Panc1 (cell line): ENCODE data around the gene MPPE1. TPM values are rescaled to one million over a fixed set of nuclear protein-coding genes. Genes with fewer than 3 reads are reported as not detected.

Source experiments
- ATAC-seq: fragments of 200-7000 bp; cut with Tn5 transposase; 2 replicates; pipeline ENCODE4 v1.9.1; 2020; ENCODE audit warnings: mild to moderate bottlenecking, moderate library complexity
- BruUV-seq: library from RNA; stranded (reverse); fragments of 400-500 nt; replicated peaks from 2 replicates; lab custom pipeline; 2021; lab: Mats Ljungman, UMichigan
- CTCF ChIA-PET: fragments of 300-600 bp; sonication (Branson Sonifier 250); formaldehyde crosslinking; loops from one replicate; lab custom pipeline; 2022; ENCODE audit warnings: antibody characterized with exemption; lab: Charles Lee
- POLR2A ChIA-PET: fragments of 300-600 bp; sonication (Branson Sonifier 250); formaldehyde crosslinking; loops from one replicate; lab custom pipeline; 2022; ENCODE audit warnings: antibody characterized with exemption; lab: Charles Lee
- DNase-seq: peaks from one replicate; pipeline ENCODE4 v3.0.0-alpha.2; 2010; ENCODE audit warnings: low read depth, low spot score
- H3K27ac ChIP-seq: 2 replicates; pipeline ENCODE4 v1.5.1; 2011; ENCODE audit warnings: mild to moderate bottlenecking, low read length, inconsistent platforms
- H3K27me3 ChIP-seq: fragments of 200-500 bp; sonication (Bioruptor generic); 2 replicates; pipeline ENCODE4 v1.6.0; 2014; ENCODE audit warnings: low read length, inconsistent platforms; ENCODE audit not compliant: control insufficient read depth, insufficient read depth
- H3K36me3 ChIP-seq: fragments of 200-500 bp; sonication (Bioruptor generic); 2 replicates; pipeline ENCODE4 v1.5.1; 2014; ENCODE audit warnings: inconsistent platforms, mild to moderate bottlenecking, low read length, moderate library complexity; ENCODE audit not compliant: control insufficient read depth, insufficient read depth
- H3K4me1 ChIP-seq: 2 replicates; pipeline ENCODE4 v1.5.1; 2011; ENCODE audit warnings: inconsistent platforms, mild to moderate bottlenecking, low read length, moderate library complexity; ENCODE audit not compliant: control insufficient read depth, insufficient read depth
- H3K4me3 ChIP-seq, 2 experiments: 2 replicates each; pipeline ENCODE4 v1.5.1; 2011 to 2012; ENCODE audit warnings: low read depth in 2 of 2, low read length in 2 of 2, mild to moderate bottlenecking in 2 of 2, inconsistent platforms in 1 of 2, moderate library complexity in 1 of 2
- H3K9me3 ChIP-seq: fragments of 200-500 bp; sonication (Bioruptor generic); 2 replicates; pipeline ENCODE4 v1.5.1; 2014; ENCODE audit warnings: low read depth, mild to moderate bottlenecking, inconsistent platforms, low read length, moderate library complexity; ENCODE audit not compliant: control insufficient read depth, insufficient read depth
- CTCF ChIP-seq: fragments of 450-650 bp; IDR thresholded peaks from 2 replicates; pipeline ENCODE4 v1.5.1; 2017; ENCODE audit warnings: mild to moderate bottlenecking
- POLR2AphosphoS5 ChIP-seq: IDR thresholded peaks from 2 replicates; pipeline ENCODE4 v1.6.1; 2012; ENCODE audit warnings: mild to moderate bottlenecking, low read depth, low read length, moderate library complexity
- REST ChIP-seq, 2 experiments: IDR thresholded peaks; 2 replicates each; pipeline ENCODE4 v1.6.1; 2011 to 2012; ENCODE audit warnings: low read depth in 2 of 2, control low read depth in 1 of 2, low read length in 1 of 2, mild to moderate bottlenecking in 1 of 2, moderate library complexity in 1 of 2; ENCODE audit not compliant: insufficient read depth in 1 of 2
- SIN3A ChIP-seq: IDR thresholded peaks from 2 replicates; pipeline ENCODE4 v1.6.1; 2012; ENCODE audit warnings: low read depth, mild to moderate bottlenecking, low read length, moderate library complexity, borderline replicate concordance; ENCODE audit not compliant: insufficient read depth
- TCF7L2 ChIP-seq: IDR thresholded peaks from 2 replicates; pipeline ENCODE4 v1.6.1; 2011; ENCODE audit warnings: mild to moderate bottlenecking, low read depth, low read length, inconsistent platforms
- in situ Hi-C: cut with HindIII; loops from 2 replicates; pipeline ENCODE4 v1.10.0; 2016; ENCODE audit warnings: low sequenced_read_pairs, low pct_unique_long_range_greater_than_20kb
- intact Hi-C: fragments of 100-400 bp; cut with micrococcal nuclease; formaldehyde crosslinking; loops from one replicate; pipeline ENCODE4 v1.10.0; 2022; ENCODE audit not compliant: unreplicated experiment
- total RNA-seq: library from RNA; stranded (reverse); gene quantifications from one replicate; pipeline ENCODE4 v1.2.1, GENCODE V29; 2021; ENCODE audit not compliant: unreplicated experiment

MPPE1 gene
- total RNA-seq, 1 experiment from 2014 or later: 37.1 TPM

GRCh38 chr18:11943551-11943950 lies 35.4 kb upstream of the MPPE1 start:
- DNase-seq: no peak
- H3K9me3 ChIP-seq: no peaks in the 10 kb centered on the region
- in situ Hi-C loops (no loop called here), intact Hi-C loops (no loop called here)
- TF ChIP-seq REST (IDR thresholded peaks at IDR 0.05; ENCODE audit: insufficient read depth in 1 of 2, low read depth in 2 of 2, low read length in 1 of 2) (no peak), SIN3A (no peak), CTCF (no peak), TCF7L2 (no peak), POLR2AphosphoS5 (no peak)
- ChIA-PET CTCF (no interaction called here), POLR2A (no interaction called here)
- H3K4me1 ChIP-seq: peaks cover 12% of the 10 kb centered on the region
- no TSS peak for BruUV-seq
- H3K27me3 ChIP-seq: no peaks in the 10 kb centered on the region
- H3K36me3 ChIP-seq: no peaks in the 10 kb centered on the region
- H3K27ac ChIP-seq: no peak overlapping the region
- H3K4me3 ChIP-seq: no peak overlapping the region
- no peak for ATAC-seq

GRCh38 chr18:11940956-11941355 lies 32.8 kb upstream of the MPPE1 start:
- BruUV-seq: no TSS peak
- ChIA-PET POLR2A (no interaction called here), CTCF (no interaction called here)
- TF ChIP-seq POLR2AphosphoS5 (no peak), REST (IDR thresholded peaks at IDR 0.05; ENCODE audit: insufficient read depth in 1 of 2, low read depth in 2 of 2, low read length in 1 of 2) (no peak), CTCF (no peak), TCF7L2 (no peak), SIN3A (no peak)
- Histone ChIP-seq H3K36me3 (no peaks in the 10 kb centered on the region), H3K27me3 (no peaks in the 10 kb centered on the region), H3K27ac (no peak overlapping the region), H3K9me3 (no peaks in the 10 kb centered on the region), H3K4me1 (no peaks in the 10 kb centered on the region), H3K4me3 (no peak overlapping the region)
- intact Hi-C loops: no loop called here
- no peak for DNase-seq
- in situ Hi-C loops: no loop called here
- no peak for ATAC-seq
